Measurements from ENCODE around the gene ZNF384.
"Not testable (repeated sequence)": the region's sequence is repeated elsewhere in the genome, so short reads cannot be mapped to it uniquely, and the experiment has no call there.

Gene ZNF384

DNA sequence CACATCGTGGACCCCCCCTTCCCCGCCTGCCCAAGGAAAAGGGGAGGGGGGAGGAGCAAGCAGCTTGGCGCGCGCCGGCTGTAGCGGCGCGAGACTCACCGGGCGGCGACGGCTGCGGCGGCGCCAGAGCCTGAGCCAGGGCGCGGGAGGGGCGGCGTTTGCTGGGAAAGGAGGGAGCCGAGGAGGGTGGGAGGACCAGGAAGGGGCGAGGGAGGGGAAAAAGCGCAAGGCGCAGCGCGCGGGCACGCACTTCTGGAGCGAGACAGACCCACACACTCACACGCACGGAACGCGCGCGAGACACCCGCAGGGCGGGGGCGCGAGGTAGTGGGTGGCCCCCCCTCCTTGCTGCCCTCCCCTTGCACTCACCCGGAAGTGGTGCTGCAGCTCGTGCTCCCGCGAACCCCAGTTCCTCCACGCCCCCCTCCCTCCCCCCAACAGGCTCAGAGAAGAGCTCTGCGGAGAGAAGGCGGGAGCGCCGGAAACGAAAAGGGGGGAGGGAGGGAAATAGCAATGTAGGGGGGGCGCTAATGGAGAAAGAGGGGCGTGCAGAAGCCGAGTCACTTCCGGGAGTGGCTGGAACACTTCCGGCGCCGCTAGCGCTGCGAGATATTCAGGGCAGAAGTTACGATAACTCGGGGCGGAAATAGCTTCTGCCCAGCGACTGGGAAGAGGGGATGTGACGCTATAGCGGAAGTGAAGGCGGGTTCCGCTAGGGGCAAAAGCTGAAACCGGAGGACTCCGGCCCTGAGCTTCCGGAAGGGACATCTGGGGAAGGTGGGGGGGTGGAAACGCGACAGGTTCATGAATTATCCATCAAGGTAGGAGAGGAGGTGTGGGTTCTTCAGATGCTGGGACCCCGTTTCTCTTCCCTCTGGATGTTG lies at the start of gene ZNF384:
Gene ZNF384, minus strand, starts transcription at position 377 of the 884 bp plus-strand sequence. CDS start 9,855 bp downstream, outside the sequence.
- peak; percentile 85 to 93 (median 88) for DNase-seq (ENCODE audit: low read depth in 3 of 3)

GRCh38 chr12:6736754-6737153 lies 47.6 kb upstream of the ZNF384 start:
- DNase-seq (ENCODE audit: low read depth in 3 of 3): no peak

DNA sequence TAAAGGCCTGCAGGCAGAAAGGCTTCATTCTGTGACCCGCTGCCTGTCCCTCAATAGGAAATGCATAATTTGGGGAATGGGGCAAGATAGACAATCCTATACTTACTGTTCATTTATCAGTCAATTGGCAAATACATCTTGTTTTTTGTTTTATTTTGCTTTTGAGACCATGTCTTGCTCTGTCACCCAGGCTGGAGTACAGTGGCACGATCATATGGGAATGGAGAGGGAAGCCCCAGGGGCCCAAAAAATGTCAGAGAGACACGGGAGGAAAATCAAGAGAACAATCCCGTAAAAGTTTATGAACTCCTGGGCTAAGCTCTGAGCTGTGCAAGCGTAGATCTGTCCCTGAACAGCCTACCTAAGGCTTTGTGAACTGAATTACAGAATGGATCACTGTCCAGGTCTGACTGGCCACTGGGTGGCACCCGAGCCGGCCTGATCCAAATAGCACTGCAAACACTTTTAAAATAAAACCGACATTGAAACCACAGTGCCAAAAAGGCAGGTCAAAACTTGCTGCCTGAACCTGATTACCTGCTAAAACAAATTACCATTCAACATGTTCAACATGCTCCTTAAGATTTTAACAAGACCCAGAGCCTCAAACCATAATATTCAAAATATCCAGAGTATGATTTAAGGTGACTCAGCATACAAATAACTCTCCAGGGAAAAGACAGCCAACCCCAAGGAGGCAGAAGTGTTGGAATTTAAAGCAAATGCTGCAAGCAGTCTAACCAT lies 46.4 kb upstream of the ZNF384 start:
- DNase-seq (ENCODE audit: low read depth in 3 of 3): no peak

GRCh38 chr12:6734506-6735387 lies 45.6 kb upstream of the ZNF384 start:
- no peak for DNase-seq (ENCODE audit: low read depth in 3 of 3)

- DNase-seq (ENCODE audit: low read depth in 3 of 3): no peak
Observed at GRCh38 chr12:6730169-6730568, 41.0 kb upstream of the ZNF384 start.

DNA sequence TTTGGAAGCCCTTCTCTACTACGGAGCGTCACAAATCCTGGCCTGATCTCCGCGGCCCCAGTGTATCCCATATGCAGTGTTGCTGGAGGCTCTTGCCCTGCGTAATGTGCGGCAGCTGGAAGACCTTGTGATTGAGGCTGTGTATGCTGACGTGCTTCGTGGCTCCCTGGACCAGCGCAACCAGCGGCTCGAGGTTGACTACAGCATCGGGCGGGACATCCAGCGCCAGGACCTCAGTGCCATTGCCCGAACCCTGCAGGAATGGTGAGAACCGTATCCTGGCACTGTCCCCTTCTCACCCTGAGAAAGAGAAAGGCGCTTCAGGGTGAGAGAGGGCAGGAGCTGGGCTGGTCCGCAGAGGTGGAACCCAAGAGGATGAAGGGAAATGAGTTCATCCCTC lies 40.0 kb upstream of the ZNF384 start:
- DNase-seq (ENCODE audit: low read depth in 3 of 3): no peak

GRCh38 chr12:6725350-6725749 lies 36.2 kb upstream of the ZNF384 start:
- no peak for DNase-seq (ENCODE audit: low read depth in 3 of 3)

DNA sequence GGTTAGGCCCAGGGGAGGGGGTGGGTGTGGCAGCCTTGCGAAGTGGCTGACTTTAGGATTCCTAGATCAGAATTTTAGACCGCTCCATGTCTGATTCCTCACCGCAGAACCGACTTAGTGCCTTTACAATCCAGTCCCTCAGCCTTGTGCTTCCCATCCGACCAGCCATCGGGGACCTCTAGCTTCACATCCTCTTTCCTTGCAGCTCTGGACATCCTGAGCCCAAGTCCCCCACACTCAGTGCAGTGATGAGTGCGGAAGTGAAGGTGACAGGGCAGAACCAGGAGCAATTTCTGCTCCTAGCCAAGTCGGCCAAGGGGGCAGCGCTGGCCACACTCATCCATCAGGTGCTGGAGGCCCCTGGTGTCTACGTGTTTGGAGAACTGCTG lies 35.2 kb upstream of the ZNF384 start:
- no peak for DNase-seq (ENCODE audit: low read depth in 3 of 3)

DNA sequence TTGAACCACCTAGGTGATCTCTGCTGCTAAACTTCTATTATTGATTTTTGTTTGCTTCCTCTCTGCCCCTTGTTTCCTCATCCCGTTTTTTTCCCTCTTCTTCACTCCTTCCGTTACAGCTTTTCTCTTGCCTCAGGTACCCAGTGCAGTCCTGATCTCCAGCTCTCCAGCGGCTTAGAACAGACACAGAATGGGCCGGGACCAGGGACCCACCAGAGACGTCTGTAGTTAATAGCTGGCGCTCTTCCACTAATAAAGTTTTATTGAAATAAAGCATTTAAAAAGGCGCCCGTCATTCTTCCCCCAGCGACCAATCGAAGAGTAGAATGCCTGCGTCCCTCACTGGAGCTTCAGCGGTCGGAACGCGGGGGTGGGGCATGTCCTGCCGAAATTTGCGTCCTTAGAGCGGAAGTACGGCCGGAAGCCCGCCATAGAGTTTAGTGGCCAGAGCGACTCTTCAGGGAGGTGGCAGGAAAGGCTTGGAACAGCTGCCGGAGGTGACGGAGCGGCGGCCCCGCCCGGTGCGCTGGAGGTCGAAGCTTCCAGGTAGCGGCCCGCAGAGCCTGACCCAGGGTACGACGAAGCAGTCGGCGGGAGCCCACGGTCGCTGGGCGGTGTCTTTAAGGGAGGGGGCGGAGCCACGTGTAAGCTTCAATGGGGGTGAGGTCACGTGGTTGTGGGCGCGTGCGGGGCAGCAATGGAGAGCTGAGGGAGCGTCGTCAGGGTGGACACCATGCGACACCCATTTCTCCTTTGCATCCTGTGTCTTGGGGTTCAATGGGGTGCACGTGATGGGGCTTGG lies 34.6 kb upstream of the ZNF384 start, which contains the start of gene COPS7A:
Gene COPS7A, plus strand, starts transcription at position 440 of the 802 bp plus-strand sequence. CDS start 611 bp downstream, outside the sequence.
- DNase-seq (ENCODE audit: low read depth in 3 of 3): peak; percentile 93 to 97 (median 95)

- DNase-seq (ENCODE audit: low read depth in 3 of 3): no peak
Observed at GRCh38 chr12:6722863-6723262, 33.7 kb upstream of the ZNF384 start.

DNA sequence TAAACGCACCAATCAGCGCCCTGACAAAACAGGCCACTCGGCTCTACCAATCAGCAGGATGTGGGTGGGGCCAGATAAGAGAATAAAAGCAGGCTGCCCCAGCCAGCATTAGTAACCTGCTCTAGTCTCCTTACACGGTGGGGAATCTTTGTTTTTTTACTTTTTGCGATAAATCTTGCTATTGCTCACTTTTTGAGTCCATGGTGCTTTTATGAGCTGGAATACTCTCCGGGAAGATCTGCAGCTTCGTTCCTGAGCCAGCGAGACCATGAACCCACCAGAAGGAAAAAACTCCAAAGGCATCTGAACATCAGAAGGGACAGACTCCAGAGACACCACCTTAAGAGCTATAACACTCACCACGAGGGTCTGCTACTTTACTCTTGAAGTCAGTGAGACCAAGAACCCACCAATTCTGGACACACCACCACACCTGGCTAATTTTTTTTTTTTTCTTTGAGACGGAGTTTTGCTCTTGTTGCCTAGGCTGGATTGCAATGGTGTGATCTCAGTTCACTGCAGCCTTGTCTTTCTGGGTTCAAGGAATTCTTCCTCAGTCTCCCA lies 27.8 kb upstream of the ZNF384 start:
- DNase-seq (ENCODE audit: low read depth in 3 of 3): no peak

DNA sequence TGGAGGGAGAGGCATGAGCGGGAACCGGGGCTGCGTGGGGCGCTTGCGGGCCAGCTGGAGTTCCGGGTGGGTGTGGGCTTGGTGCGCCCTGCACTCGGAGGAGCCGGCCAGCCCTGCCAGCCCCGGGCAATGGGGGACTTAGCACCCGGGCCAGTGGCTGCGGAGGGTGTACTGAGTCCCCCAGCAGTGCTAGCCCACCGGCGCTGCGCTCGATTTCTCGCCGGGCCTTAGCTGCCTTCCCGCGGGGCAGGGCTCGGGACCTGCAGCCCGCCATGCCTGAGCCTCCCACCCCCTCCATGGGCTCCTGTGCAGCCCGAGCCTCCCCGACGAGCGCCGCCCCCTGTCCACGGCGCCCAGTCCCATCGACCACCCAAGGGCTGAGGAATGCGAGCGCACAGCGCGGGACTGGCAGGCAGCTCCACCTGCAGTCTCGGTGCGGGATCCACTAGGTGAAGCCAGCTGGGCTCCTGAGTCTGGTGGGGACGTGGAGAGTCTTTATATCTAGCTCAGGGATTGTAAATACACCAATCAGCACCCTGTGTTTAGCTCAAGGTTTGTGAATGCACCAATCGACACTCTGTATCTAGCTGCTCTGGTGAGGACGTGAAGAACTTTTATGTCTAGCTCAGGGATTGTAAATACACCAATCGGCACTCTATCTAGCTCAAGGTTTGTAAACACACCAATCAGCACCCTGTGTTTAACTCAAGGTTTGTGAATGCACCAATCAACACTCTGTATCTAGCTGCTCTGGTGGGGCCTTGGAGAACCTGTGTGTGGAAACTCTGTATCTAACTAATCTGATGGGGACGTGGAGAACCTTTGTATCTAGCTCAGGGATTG lies 27.1 kb upstream of the ZNF384 start:
- not testable (repeated sequence) for DNase-seq (ENCODE audit: low read depth in 3 of 3)

GRCh38 chr12:6708960-6709394 lies 19.8 kb upstream of the ZNF384 start:
- no peak for DNase-seq (ENCODE audit: low read depth in 3 of 3)

GRCh38 chr12:6708351-6708750 lies 19.2 kb upstream of the ZNF384 start:
- not testable (repeated sequence) for DNase-seq (ENCODE audit: low read depth in 3 of 3)

DNA sequence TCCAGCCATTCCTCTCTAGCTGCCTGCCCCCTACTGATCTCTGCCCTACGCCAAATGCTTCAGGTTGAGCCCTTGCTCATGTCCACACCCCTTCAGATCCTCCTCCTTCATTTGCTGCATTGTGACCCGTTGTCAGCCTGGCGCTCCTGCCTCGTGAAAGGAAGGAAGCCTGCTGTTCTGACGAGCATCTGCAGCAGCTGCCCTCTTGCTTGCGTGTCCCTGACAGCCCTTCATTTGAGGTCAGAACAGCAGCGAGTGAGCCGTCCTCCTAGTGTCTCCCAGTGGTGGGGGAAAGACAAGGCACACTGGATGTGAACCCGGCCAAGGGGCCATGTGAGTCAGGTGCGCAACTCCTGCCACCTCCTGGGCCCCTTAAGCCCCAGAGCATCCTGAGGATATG lies 14.5 kb upstream of the ZNF384 start:
- DNase-seq (ENCODE audit: low read depth in 3 of 3): no peak

DNA sequence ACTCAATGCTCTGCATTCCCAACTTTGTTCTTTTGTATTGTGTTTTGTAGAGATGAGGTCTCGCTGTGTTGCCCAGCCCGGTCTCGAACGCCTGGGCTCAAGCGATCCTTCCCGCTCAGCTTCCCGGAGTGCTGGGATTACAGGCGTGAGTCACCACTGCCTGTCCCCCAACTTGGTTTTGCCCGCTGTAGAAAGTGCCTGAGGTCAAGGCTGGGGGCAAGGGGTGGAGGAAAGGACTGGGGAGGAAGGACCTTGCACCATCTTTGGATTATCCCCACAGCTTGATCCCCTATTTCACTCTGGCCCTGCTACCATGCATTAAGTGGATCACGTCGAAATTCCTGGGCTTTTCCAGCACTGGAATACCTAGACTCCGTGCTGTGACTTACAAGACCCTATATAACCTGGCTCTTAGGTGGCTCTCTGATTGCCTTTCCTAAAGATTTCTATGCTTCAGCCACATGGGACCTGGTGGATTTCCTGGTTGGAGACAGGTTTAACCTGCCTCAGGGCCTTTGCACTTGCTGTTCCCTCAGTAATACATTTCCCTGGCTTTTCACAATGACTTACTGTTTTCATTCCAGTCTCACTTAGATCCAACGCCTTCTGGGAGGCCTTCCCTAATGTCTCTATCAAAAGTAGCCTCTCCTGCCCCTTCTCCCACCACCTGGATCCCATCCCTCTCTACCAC lies 12.0 kb upstream of the ZNF384 start:
- no peak for DNase-seq (ENCODE audit: low read depth in 3 of 3)

DNA sequence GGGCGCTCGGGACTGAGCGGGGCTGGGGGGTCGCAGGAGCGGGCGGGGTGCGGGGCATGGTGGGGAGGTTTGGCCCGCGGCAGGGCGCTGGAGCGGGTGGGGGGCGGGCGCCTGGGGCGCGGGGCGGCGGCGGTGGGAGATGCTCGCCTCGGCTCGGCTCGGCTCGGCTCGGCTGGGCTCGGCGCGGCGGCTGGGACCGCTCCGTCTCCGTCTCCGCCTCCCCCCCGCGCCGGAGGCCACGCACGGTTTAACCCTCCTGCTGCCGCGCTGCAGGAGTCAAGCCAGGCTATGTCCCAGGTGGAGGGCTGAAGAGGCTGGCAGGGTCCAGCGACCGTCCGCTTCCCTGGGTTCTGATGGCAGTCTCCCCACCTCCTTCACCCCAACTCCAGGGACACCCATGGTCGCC lies 11.5 kb upstream of the ZNF384 start, which contains the start of gene PIANP:
Gene PIANP, minus strand, starts transcription at position 170 of the 406 bp plus-strand sequence. CDS start 2,754 bp downstream, outside the sequence.
- peak in 1 of 3 donors; percentile 45 for DNase-seq (ENCODE audit: low read depth in 3 of 3)

DNA sequence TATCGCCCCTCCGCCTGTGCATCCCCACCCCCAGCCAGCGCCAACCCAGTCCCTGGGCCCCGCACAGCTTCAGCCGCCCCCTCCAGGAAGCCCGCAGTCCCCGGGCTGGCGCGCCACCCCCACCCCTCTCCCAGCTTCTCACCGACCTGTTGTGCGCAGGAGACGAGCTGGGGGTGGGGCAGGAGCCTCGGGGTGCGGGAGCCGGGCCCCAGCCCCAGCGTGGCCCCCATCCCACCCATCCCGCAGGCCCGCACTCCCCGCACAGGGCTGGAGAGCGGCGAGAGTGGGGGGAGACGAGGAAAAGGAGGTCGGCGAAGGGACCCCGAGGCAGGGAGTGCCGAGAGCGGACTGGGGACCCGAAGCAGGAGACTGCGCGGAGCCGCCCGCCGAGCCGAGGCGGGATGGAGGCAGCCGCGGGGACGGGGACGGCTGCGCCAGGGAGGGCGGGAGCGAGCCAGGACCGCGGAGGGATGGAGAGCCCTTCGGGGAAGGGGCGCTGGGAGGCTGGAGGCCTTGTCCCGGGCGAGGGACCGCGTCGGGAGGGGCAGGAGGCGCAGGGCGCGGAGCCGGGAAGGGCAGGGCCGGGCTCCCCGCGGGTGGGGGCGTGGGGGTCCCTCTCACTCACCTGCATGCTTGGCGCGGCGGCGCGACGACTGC lies 10.9 kb upstream of the ZNF384 start:
- DNase-seq (ENCODE audit: low read depth in 3 of 3): peak in 1 of 3 donors; percentile 27
